Endothelial cell of umbilical vein (primary cell): ENCODE data around the gene STON2. TPM values are rescaled to one million over a fixed set of nuclear protein-coding genes. Genes with fewer than 3 reads are reported as not detected.

ENCODE experiments used
- BruUV-seq: library from RNA; stranded (reverse); fragments of 400-500 nt; replicated peaks from 2 replicates; lab custom pipeline; 2021; lab: Mats Ljungman, UMichigan
- CTCF ChIA-PET: fragments of 300-600, 350-600 bp; sonication (Branson Sonifier 250); formaldehyde crosslinking; loops from one replicate; lab custom pipeline; 2021; ENCODE audit warnings: antibody characterized with exemption, inconsistent platforms; lab: Charles Lee
- POLR2A ChIA-PET: fragments of 300-600, 350-600 bp; sonication (Branson Sonifier 250); formaldehyde crosslinking; loops from one replicate; lab custom pipeline; 2021; ENCODE audit warnings: antibody characterized with exemption, inconsistent platforms; lab: Charles Lee
- DNase-seq: peaks from one replicate; pipeline ENCODE4 v3.0.0-alpha.2; 2011; ENCODE audit warnings: low read depth, low spot score
- FAIRE-seq: peaks from 2 replicates; lab custom pipeline; 2011; peaks lifted over from hg19 to GRCh38; lab: Jason Lieb, UNC
- H2AFZ ChIP-seq: 2 replicates; pipeline ENCODE4 v1.6.0; 2012; ENCODE audit warnings: low read depth, low read length, control low read depth, inconsistent platforms
- H3K27ac ChIP-seq: 2 replicates; pipeline ENCODE4 v1.5.1; 2011; ENCODE audit warnings: low read depth, mild to moderate bottlenecking, control low read depth, low read length, moderate library complexity; ENCODE audit not compliant: insufficient read depth
- H3K27me3 ChIP-seq, 2 experiments: 2 replicates each; pipeline versions ENCODE4 v1.6.0 to v1.6.1; 2011; ENCODE audit warnings: low read length in 2 of 2, mixed read lengths in 1 of 2; ENCODE audit not compliant: control insufficient read depth in 2 of 2, insufficient read depth in 2 of 2
- H3K36me3 ChIP-seq, 2 experiments: 2 replicates in 1 of 2; 3 replicates in 1 of 2; pipeline ENCODE4 v1.5.1; 2011; ENCODE audit warnings: low read length in 2 of 2, mild to moderate bottlenecking in 1 of 2, moderate library complexity in 1 of 2; ENCODE audit not compliant: control insufficient read depth in 2 of 2, insufficient read depth in 2 of 2; ENCODE audit errors: extremely low read depth in 1 of 2
- H3K4me1 ChIP-seq: 3 replicates; pipeline ENCODE4 v1.5.1; 2011; ENCODE audit warnings: mild to moderate bottlenecking, low read length; ENCODE audit not compliant: control insufficient read depth, insufficient read depth; ENCODE audit errors: extremely low read depth
- H3K4me2 ChIP-seq: 2 replicates; pipeline ENCODE4 v1.6.1; 2011; ENCODE audit warnings: low read length, control low read depth, mixed read lengths; ENCODE audit not compliant: insufficient read depth
- H3K4me3 ChIP-seq, 3 experiments: fragments of 200-600 bp in 1 of 3; sonication (generic), shearing (Covaris generic) in 1 of 3; replicated peaks in 1 of 3; 2 replicates each; pipeline ENCODE4 v1.5.1; 2011 to 2016; ENCODE audit warnings: control low read depth in 3 of 3, low read length in 3 of 3, mild to moderate bottlenecking in 2 of 3, inconsistent platforms in 1 of 3, low read depth in 1 of 3, moderate library complexity in 1 of 3; ENCODE audit not compliant: insufficient read depth in 1 of 3
- H3K79me2 ChIP-seq: 2 replicates; pipeline ENCODE4 v1.6.0; 2012; ENCODE audit warnings: low read length, inconsistent platforms; ENCODE audit not compliant: control insufficient read depth, insufficient read depth
- H3K9ac ChIP-seq: replicated peaks from 2 replicates; pipeline ENCODE3; 2011; ENCODE audit warnings: low read length, control low read depth; ENCODE audit not compliant: insufficient read depth; ENCODE audit errors: extremely low read depth
- H3K9me1 ChIP-seq: replicated peaks from 3 replicates; pipeline ENCODE4 v1.6.0; 2011; ENCODE audit warnings: mild to moderate bottlenecking, low read length; ENCODE audit not compliant: control insufficient read depth, insufficient read depth; ENCODE audit errors: extremely low read depth
- H3K9me3 ChIP-seq: replicated peaks from 2 replicates; pipeline ENCODE4 v1.5.1; 2012; ENCODE audit warnings: low read length, inconsistent platforms; ENCODE audit not compliant: control insufficient read depth, insufficient read depth
- H4K20me1 ChIP-seq: replicated peaks from 2 replicates; pipeline ENCODE3; 2011; ENCODE audit warnings: mild to moderate bottlenecking, low read length; ENCODE audit not compliant: control insufficient read depth, insufficient read depth; ENCODE audit errors: extremely low read depth
- EZH2 ChIP-seq: IDR thresholded peaks from 2 replicates; pipeline ENCODE4 v1.6.1; 2012; ENCODE audit warnings: borderline replicate concordance, low read depth, mild to moderate bottlenecking, moderate library complexity, low read length, inconsistent platforms; ENCODE audit not compliant: severe bottlenecking
- FOS ChIP-seq: IDR thresholded peaks from 2 replicates; pipeline ENCODE4 v1.6.1; 2011; ENCODE audit warnings: mild to moderate bottlenecking, low read length, moderate library complexity, borderline replicate concordance; ENCODE audit not compliant: insufficient read depth
- GATA2 ChIP-seq: IDR thresholded peaks from 2 replicates; pipeline ENCODE4 v1.7.0; 2011; ENCODE audit warnings: low read depth, mild to moderate bottlenecking, moderate library complexity, mixed read lengths, low read length; ENCODE audit not compliant: insufficient read length, insufficient read depth
- JUN ChIP-seq: IDR thresholded peaks from 2 replicates; pipeline ENCODE4 v1.6.1; 2011; ENCODE audit warnings: borderline replicate concordance, low read depth; ENCODE audit not compliant: insufficient read length, insufficient read depth
- MAX ChIP-seq: IDR thresholded peaks from 2 replicates; pipeline ENCODE4 v1.6.1; 2011; ENCODE audit not compliant: insufficient read depth, insufficient read length
- MYC ChIP-seq: IDR thresholded peaks from one replicate; pipeline ENCODE4 v1.6.1; 2011; ENCODE audit warnings: mild to moderate bottlenecking, low read depth, low read length
- POLR2A ChIP-seq: IDR thresholded peaks from 2 replicates; pipeline ENCODE4 v1.6.1; 2012; ENCODE audit warnings: low read depth, mild to moderate bottlenecking, control low read depth, low read length
- POLR2AphosphoS5 ChIP-seq: IDR thresholded peaks from 2 replicates; pipeline ENCODE4 v1.6.1; 2012; ENCODE audit warnings: low read depth, mild to moderate bottlenecking, control low read depth, low read length, moderate library complexity; ENCODE audit not compliant: insufficient read depth
- dilution Hi-C: fragments of 300-500 bp; cut with MboI; formaldehyde crosslinking; loops from one replicate; pipeline ENCODE4 v1.15.0; 2019; ENCODE audit warnings: low sequenced_read_pairs; ENCODE audit not compliant: extremely low pct_ligation_motif_present
- intact Hi-C: fragments of 100-400 bp; cut with micrococcal nuclease; formaldehyde crosslinking; loops from one replicate; pipeline ENCODE4 v1.10.0; 2022
- polyA plus RNA-seq, 4 experiments: library from polyadenylated mRNA; depleted of rRNA in 3 of 4; stranded (reverse) in 3 of 4; unstranded in 1 of 4; fragments of >200 nt; gene quantifications; 2 replicates each; pipeline versions ENCODE4 v1.2.1 to v1.2.3, GENCODE V29; 2011 to 2012; ENCODE audit warnings: missing spikeins in 1 of 4
- total RNA-seq: library from RNA; stranded (reverse); gene quantifications from 2 replicates; pipeline ENCODE4 v1.2.3, GENCODE V29; 2021
- TF ChIP-seq, protein P1 (sequence below), 2 donors: IDR thresholded peaks; 1 replicate in 1 of 2; 2 replicates in 1 of 2; pipeline ENCODE4 v1.5.1; 2011; ENCODE audit warnings: low read length in 2 of 2, mild to moderate bottlenecking in 2 of 2, moderate library complexity in 2 of 2, control low read depth in 1 of 2, inconsistent platforms in 1 of 2, low read depth in 1 of 2; ENCODE audit not compliant: insufficient read depth in 1 of 2; ENCODE audit errors: extremely low read depth in 1 of 2

STON2 gene
- total and polyA plus RNA-seq, 2 donors (not counting 3 experiments of a cell fraction or from before 2014, with no cell fraction given), result not detected

- FAIRE-seq (no peak), DNase-seq (no peak)
- Histone ChIP-seq H3K9ac (no peak overlapping the region), H3K9me3 (peaks cover 3% of the 10 kb centered on the region), H3K4me2 (no peak overlapping the region), H3K4me3 (no peak overlapping the region), H3K36me3 (no peaks in the 10 kb centered on the region), H3K79me2 (no peaks in the 10 kb centered on the region), H3K4me1 (no peaks in the 10 kb centered on the region), H2AFZ (no peak overlapping the region), H3K27ac (no peak overlapping the region), H3K9me1 (no peaks in the 10 kb centered on the region), H4K20me1 (no peaks in the 10 kb centered on the region), H3K27me3 (no peaks in the 10 kb centered on the region)
- ChIA-PET POLR2A (no interaction called here), CTCF (no interaction called here)
- TF ChIP-seq MAX (no peak), GATA2 (no peak), FOS (no peak), JUN (no peak), EZH2 (no peak), POLR2AphosphoS5 (no peak)
- no TSS peak for BruUV-seq
- intact Hi-C loops (no loop called here), dilution Hi-C loops (no loop called here)
Measured at GRCh38 chr14:81396113-81396512, 4.0 kb downstream of the STON2 start.

DNA sequence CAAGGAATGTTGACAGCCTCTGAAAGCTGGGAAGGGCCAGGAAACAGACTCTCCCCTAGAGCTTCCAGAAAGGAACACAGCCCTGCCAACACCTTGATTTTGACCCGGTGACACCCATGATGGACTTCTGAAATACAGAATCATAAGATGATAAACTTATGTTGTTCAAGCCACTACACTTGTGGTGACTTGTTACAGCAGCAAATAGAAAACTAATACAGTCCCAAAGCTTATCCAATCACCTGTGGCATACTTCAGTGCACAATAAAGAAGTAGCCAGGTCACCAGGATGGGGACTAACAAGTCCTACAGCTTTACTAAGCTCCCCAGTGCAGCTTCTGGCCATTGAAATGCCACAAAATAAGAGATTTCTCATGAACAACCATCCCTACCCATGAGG lies 5.4 kb downstream of the STON2 start:
- Histone ChIP-seq H2AFZ (no peak overlapping the region), H3K4me2 (no peak overlapping the region), H3K4me3 (no peak overlapping the region), H3K79me2 (no peaks in the 10 kb centered on the region), H3K27me3 (no peaks in the 10 kb centered on the region), H3K9me1 (no peaks in the 10 kb centered on the region), H4K20me1 (no peaks in the 10 kb centered on the region), H3K27ac (no peak overlapping the region), H3K4me1 (no peaks in the 10 kb centered on the region), H3K36me3 (no peaks in the 10 kb centered on the region), H3K9ac (no peak overlapping the region), H3K9me3 (peaks cover 3% of the 10 kb centered on the region)
- no peak for TF ChIP-seq POLR2A
- TF ChIP-seq MAX, result no peak
- no peak for TF ChIP-seq EZH2
- TF ChIP-seq POLR2AphosphoS5, result no peak
- no peak for TF ChIP-seq GATA2
- no peak for TF ChIP-seq FOS
- TF ChIP-seq JUN, result no peak
- TF ChIP-seq MYC, result no peak
- TF ChIP-seq, protein P1, sequence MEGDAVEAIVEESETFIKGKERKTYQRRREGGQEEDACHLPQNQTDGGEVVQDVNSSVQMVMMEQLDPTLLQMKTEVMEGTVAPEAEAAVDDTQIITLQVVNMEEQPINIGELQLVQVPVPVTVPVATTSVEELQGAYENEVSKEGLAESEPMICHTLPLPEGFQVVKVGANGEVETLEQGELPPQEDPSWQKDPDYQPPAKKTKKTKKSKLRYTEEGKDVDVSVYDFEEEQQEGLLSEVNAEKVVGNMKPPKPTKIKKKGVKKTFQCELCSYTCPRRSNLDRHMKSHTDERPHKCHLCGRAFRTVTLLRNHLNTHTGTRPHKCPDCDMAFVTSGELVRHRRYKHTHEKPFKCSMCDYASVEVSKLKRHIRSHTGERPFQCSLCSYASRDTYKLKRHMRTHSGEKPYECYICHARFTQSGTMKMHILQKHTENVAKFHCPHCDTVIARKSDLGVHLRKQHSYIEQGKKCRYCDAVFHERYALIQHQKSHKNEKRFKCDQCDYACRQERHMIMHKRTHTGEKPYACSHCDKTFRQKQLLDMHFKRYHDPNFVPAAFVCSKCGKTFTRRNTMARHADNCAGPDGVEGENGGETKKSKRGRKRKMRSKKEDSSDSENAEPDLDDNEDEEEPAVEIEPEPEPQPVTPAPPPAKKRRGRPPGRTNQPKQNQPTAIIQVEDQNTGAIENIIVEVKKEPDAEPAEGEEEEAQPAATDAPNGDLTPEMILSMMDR (IDR thresholded peaks at IDR 0.05; ENCODE audit: extremely low read depth in 1 of 2, insufficient read depth in 1 of 2, low read depth in 1 of 2, low read length in 2 of 2), result no peak
- no peak for FAIRE-seq
- no TSS peak for BruUV-seq
- dilution Hi-C loops (no loop called here), intact Hi-C loops (no loop called here)
- POLR2A ChIA-PET, result no interaction called here
- DNase-seq, result no peak
- CTCF ChIA-PET, result no interaction called here
